Transverse colon (tissue), 4 donors: ENCODE measurements around the gene TTC23.

ENCODE experiments used
- POLR2A ChIP-seq: fragments of 450-650 bp; IDR thresholded peaks from one replicate; pipeline ENCODE4 v1.6.1; 2016; ENCODE audit warnings: antibody characterized with exemption, mild to moderate bottlenecking, moderate library complexity
- POLR2AphosphoS5 ChIP-seq, 3 donors: sonication (generic); formaldehyde crosslinking; IDR thresholded peaks; one replicate each; pipeline ENCODE4 v1.6.1; 2016; ENCODE audit warnings: antibody characterized with exemption in 3 of 3
- TF ChIP-seq, protein P1 (sequence below), 5 experiments: fragments of 200-600 bp in 3 of 5; fragments of 450-650 bp in 2 of 5; sonication (generic) in 3 of 5; IDR thresholded peaks; 1 replicate in 2 of 5; 2 replicates in 3 of 5; pipeline ENCODE4 v1.5.1; 2016 to 2017; ENCODE audit warnings: antibody characterized with exemption in 5 of 5, inconsistent platforms in 3 of 5, mild to moderate bottlenecking in 2 of 5, moderate library complexity in 1 of 5

DNA sequence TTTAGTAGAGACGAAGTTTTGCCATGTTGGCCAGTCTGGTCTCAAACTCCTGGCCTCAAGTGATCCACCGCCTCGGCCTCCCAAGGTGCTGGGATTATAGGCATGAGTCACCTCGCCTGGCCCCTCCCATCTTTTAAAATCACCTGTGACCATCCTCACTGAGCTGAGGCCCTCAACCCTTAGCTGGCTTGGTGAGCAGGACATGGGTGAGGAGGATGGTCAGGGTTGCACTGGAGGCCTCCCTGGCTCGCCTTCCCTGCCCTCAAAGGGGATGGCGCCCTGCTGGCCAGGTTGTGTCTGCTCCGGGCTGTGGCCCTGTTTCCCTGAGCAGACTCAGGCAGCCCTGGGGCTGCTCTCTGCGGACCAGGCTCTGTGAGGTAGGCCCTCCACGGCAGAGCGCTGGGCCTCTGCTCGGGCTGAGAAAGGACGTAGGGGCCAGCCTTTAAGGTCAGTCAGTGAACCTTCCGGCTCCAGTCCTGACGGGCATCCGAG is 110.8 kb downstream of the TTC23 start:
- TF ChIP-seq, protein P1, sequence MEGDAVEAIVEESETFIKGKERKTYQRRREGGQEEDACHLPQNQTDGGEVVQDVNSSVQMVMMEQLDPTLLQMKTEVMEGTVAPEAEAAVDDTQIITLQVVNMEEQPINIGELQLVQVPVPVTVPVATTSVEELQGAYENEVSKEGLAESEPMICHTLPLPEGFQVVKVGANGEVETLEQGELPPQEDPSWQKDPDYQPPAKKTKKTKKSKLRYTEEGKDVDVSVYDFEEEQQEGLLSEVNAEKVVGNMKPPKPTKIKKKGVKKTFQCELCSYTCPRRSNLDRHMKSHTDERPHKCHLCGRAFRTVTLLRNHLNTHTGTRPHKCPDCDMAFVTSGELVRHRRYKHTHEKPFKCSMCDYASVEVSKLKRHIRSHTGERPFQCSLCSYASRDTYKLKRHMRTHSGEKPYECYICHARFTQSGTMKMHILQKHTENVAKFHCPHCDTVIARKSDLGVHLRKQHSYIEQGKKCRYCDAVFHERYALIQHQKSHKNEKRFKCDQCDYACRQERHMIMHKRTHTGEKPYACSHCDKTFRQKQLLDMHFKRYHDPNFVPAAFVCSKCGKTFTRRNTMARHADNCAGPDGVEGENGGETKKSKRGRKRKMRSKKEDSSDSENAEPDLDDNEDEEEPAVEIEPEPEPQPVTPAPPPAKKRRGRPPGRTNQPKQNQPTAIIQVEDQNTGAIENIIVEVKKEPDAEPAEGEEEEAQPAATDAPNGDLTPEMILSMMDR (IDR thresholded peaks at IDR 0.05): no peak
- TF ChIP-seq POLR2AphosphoS5 (IDR thresholded peaks at IDR 0.05) (no peak), POLR2A (no peak)
